Kidney epithelial cell (primary cell): ENCODE measurements around the gene LRP5. TPM values are rescaled to one million over a fixed set of nuclear protein-coding genes. Genes with fewer than 3 reads are reported as not detected.

ENCODE experiments used
- DNase-seq: peaks from one replicate; pipeline ENCODE4 v3.0.0-alpha.2; 2010; ENCODE audit warnings: low read depth
- H3K27me3 ChIP-seq: 2 replicates; pipeline ENCODE4 v1.6.0; 2011; ENCODE audit warnings: low read length; ENCODE audit not compliant: control insufficient read depth, insufficient read depth
- H3K36me3 ChIP-seq: 2 replicates; pipeline ENCODE4 v1.5.1; 2011; ENCODE audit warnings: low read length; ENCODE audit not compliant: control insufficient read depth, insufficient read depth
- H3K4me3 ChIP-seq: 2 replicates; pipeline ENCODE4 v1.5.1; 2011; ENCODE audit warnings: low read depth, mild to moderate bottlenecking, control low read depth, low read length
- CTCF ChIP-seq: IDR thresholded peaks from 2 replicates; pipeline ENCODE4 v1.5.1; 2011; ENCODE audit warnings: mild to moderate bottlenecking, moderate library complexity, low read length, control low read depth, inconsistent platforms; ENCODE audit not compliant: insufficient read depth, poor library complexity, severe bottlenecking
- total RNA-seq: library from RNA; depleted of rRNA; stranded (reverse); fragments of >200 nt; gene quantifications from 2 replicates; pipeline ENCODE4 v1.2.3, GENCODE V29; 2015

The LRP5 gene
- total RNA-seq, 1 donor from 2014 or later: 31.6 TPM

GRCh38 chr11:68370211-68371111, 58.1 kb downstream of the LRP5 start:
- Histone ChIP-seq H3K27me3 (no peaks in the 10 kb centered on the region), H3K4me3 (no peak overlapping the region), H3K36me3 (no peaks in the 10 kb centered on the region)
- no peak for TF ChIP-seq CTCF
- DNase-seq: no peak

GRCh38 chr11:68371171-68372041, 59.0 kb downstream of the LRP5 start:
- Histone ChIP-seq H3K4me3 (no peak overlapping the region), H3K36me3 (no peaks in the 10 kb centered on the region), H3K27me3 (no peaks in the 10 kb centered on the region)
- DNase-seq: no peak
- TF ChIP-seq CTCF: no peak

GRCh38 chr11:68372114-68372513, 59.7 kb downstream of the LRP5 start:
- H3K27me3 ChIP-seq: no peaks in the 10 kb centered on the region
- no peak for TF ChIP-seq CTCF
- no peak for DNase-seq
- H3K4me3 ChIP-seq: no peak overlapping the region
- H3K36me3 ChIP-seq: no peaks in the 10 kb centered on the region

DNA sequence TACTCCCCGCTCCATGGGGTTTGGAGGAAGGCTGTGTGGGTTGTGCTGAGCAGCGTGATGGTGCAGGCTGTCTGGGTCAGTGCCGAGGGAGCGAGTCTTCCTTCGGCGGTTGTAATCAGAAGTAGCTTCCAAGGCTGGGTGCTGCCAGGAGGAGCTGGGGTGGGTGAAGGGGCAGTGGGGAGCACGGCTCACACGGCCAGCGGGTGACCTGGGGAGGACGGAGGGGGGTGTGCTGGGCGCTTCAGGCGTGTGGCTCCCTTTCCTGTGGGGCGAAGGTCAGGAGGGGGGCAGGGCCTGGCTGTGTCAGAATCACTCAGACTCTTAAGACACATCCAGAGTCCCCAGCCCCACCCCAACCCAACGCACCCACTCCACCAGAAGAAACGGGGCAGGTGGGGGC, 60.2 kb downstream of the LRP5 start:
- no peak for DNase-seq
- no peak for TF ChIP-seq CTCF
- H3K36me3 ChIP-seq: no peaks in the 10 kb centered on the region
- H3K4me3 ChIP-seq: no peak overlapping the region
- H3K27me3 ChIP-seq: no peaks in the 10 kb centered on the region

DNA sequence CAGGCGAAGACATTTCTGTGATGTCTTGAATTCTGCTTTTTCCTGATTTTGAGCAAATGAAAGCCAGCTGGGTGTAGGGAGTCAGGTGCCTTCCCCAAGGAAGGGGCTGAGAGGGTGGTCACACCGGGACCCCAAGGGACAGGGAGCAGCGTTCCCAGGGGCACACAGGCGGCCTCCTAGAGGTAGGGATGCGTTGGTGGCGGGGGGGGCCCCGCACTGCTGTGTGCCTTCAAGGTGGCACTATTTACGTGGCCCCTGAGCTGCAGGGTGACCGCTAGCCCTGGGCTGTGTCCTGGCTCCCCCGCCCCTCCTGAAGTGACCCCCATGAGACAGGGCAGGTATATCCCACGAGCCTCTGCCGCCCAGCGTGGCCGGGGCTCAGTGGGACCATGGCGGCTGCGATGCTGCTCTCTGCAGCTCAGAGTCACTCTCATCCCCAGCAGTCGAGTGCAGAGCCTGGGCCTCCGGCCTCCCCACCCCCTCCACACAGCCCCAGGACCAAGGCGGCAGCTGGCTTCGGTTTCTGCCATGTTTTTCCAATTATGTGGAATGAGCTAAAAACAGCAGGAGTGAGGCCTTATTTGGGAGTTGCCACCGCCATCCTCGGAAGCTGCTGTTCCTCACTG, 60.9 kb downstream of the LRP5 start:
- DNase-seq: no peak
- Histone ChIP-seq H3K36me3 (no peaks in the 10 kb centered on the region), H3K27me3 (no peaks in the 10 kb centered on the region), H3K4me3 (no peak overlapping the region)
- TF ChIP-seq CTCF: no peak
